Measurements from ENCODE around the gene ABCA1.

GRCh38 chr9:104747565-104748358 lies 180.2 kb downstream of the ABCA1 start, which contains the start of gene NIPSNAP3A:
- TF ChIP-seq CTCF (IDR thresholded peaks at IDR 0.05; ENCODE audit: low read depth, low read length) (no peak), POLR2A (IDR thresholded peaks at IDR 0.05; ENCODE audit: extremely low read depth, insufficient read length) (peak; percentile 51), MAX (IDR thresholded peaks at IDR 0.05; ENCODE audit: low read depth, low read length) (no peak; the same call in none of the 2 replicates), MYC (IDR thresholded peaks at IDR 0.05; ENCODE audit: low read depth, low read length) (peak; percentile 60)

Measured in NB4 (cell line).